ENCODE measurements around the gene MEGF8.
"Not testable (repeated sequence)": the region's sequence is repeated elsewhere in the genome, so short reads cannot be mapped to it uniquely, and the experiment has no call there.

Gene MEGF8

DNA sequence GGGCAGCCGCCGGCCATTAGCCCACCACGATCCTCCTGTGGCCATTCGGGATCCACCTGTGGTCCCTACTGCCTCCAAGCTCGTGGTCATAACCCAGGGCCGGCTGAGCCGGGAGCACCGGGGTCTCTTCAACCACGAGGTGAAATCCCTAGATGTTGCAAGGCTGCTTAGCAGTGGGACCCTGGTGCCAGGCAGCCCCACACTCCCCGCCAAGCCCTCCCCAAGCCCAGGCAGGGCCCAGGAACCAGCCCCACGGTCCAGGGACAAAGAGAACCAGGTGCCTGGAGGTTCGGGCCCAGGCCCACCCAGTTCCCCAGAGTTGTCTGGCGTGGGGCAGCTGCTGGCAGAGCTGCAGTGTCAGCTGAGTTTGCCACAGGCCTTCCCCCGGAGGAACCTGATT is 15.7 kb upstream of the MEGF8 start:
- DNase-seq (ENCODE audit: low read depth in 3 of 3) = no peak

DNA sequence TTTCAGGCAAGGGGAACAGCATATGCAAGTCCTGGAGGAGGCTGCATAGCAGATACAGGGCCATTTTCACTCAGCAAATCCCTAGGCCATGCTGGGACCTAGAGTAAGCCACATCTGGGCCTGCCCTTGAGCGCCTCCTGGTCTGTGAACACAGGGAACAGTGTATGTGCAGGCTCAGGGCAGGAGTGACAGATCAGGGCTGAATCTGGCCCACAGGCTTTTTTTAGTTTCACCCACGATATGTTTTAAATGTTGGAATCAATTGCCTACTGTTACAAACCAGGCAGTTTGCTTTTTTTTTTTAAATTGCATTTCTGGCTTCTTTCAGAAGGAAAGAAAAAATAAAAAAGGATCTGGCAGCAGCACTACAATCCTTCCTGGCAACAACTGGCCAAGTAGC is 13.8 kb upstream of the MEGF8 start:
- DNase-seq (ENCODE audit: low read depth in 3 of 3) = no peak

DNA sequence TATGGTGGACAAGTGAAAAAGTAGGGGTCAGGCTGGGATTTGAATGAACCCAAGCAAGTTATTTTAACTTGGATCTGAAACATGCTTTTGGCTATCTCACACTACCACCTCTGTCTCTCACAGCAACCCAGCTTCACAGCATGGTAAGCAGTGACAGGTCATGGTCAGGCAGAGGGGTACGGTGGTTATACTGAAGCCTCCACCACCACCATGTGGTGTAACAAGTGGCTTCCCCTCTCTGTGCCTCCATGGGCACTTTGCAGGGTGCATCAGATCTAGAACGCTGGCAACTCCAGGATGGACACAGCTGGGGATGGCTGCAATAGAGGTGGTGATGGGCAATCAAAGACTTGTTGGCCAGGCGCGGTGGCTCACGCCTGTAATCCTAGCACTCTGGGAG is 13.1 kb upstream of the MEGF8 start:
- DNase-seq (ENCODE audit: low read depth in 3 of 3) = no peak

DNA sequence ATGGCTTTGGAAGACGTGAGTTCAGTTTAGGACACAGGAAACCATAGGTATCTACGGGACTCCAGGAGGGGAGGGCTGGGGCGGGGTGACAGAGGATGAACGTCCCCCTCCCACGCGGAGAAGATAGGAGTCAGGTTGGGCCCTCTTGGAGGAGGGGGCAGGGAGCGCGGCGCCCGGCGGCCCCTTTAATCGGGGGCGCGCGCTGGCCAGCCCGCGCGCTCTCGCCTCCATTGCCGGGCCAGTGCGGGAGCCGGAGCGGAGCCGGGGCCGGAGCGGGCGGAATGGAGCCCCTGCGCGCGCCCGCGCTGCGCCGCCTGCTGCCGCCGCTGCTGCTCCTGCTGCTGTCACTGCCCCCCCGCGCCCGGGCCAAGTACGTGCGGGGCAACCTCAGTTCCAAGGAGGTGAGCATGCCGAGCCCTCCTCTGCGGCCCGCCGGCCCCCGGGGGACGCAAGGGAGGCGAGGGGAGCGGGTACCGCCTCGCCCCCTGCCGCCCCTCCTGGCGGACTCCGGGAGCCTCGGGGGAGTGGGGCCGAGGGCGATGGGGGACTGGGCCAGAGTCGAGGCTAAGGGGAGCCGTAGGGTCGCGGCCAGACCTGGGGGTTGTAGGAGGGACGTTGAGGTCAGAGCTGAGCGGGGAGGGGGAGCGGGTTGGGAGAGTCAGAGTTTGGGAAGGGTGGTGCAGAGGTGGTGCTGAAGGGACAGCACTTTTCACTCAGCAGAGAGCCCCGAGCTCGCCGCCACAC is 12.2 kb upstream of the MEGF8 start, which contains the start of gene TMEM145:
Gene TMEM145 (plus strand): TSS at position 214 of the 744 bp plus-strand sequence. CDS start 68 bp downstream, at position 282.
- DNase-seq (ENCODE audit: low read depth in 3 of 3) = peak in 1 of 3 experiments; percentile 44

DNA sequence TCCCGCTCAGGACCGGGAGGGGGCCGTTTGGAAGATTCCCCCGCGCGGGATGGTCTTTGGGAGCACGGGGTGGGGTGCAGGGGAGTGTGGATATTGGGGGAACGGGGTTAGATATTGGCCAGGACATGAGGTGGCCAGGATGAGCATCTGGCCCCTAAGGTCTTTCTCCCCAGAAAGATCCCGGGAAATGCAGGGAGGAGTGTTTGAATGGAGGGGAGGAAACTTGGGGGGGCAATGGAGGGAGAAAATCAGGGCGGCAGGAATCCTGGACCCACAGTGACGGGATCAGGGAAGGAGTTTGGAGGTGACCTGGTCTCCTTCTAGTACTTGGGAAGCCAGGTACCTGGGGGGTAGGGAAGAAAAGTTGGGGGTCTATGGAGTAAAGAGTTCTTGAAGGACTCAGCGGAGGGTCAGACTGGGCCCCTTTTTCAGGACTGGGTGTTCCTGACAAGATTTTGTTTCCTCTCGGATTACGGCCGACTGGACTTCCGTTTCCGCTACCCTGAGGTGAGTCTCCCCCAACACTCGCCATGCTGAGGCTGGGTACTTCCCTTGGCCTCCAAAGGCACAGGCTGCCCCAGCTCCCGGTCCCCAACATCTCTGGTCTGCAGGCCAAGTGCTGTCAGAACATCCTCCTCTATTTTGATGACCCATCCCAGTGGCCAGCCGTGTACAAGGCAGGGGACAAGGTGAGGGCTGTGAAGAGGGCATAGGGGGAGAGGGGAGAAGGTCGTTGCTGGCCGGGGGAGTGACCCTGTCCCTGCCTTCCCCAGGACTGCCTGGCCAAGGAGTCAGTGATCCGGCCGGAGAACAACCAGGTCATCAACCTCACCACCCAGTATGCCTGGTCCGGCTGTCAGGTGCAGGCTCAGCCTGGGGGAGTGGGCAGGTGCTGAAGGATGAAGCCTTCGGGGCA is 11.3 kb upstream of the MEGF8 start:
- no peak for DNase-seq (ENCODE audit: low read depth in 3 of 3)

DNA sequence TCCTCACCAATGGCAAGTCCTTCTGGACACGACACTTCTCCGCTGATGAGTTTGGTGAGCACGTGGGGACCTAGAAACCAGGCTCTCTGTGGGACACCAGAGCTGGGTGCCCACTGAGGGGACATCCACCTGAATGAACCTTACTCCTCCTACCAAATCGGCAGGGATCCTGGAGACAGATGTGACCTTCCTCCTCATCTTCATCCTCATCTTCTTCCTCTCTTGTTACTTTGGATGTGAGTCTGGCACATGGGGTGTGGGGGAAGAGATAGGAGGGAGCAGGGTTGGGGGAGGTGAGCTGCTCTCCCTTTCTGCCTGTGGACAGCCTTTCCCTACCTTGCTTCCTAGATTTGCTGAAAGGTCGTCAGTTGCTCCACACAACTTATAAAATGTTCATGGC is 10.4 kb upstream of the MEGF8 start:
- no peak for DNase-seq (ENCODE audit: low read depth in 3 of 3)

DNA sequence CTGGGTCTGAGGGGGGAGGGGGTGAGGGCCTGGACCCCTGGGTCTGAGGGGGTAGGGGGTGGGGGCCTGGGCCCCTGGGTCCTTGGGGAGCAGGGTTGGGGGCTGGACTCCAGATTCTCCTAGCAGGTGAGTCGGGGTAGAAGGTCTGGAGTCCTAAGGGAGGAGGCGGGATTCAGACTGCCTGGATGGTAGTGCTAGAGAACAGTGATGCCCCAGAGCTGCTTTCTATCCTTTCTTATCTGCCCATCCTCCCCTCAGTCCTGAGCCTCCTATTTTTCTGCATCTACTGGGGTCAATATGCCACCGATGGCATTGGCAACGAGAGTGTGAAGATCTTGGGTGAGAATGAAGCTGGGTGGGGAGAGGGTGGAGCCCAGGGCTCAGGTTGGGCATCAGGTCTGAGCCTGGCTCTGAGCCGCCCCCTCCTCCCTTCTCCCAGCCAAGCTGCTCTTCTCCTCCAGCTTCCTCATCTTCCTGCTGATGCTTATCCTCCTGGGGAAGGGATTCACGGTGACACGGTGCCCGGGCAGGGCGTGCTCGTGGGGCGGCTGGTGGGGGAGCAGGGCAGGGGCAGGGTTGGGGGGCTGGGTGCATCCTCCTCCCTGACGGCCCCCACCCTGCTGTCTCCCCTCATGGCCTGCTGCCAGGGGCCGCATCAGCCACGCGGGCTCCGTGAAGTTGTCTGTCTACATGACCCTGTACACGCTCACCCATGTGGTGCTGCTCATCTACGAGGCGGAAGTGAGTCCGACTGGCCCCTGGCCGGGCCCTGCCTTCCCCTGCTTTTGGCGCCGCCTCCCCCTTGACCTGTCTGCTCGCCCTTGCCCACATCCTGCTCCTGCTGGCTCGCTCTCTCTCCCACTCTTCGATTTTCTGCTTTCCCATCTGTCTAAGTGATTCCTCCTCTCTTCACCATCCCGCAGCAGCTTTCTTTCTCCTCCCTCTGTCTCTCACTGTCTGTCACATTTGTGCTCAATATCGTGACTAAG is 8.9 kb upstream of the MEGF8 start:
- no peak for DNase-seq (ENCODE audit: low read depth in 3 of 3)

DNA sequence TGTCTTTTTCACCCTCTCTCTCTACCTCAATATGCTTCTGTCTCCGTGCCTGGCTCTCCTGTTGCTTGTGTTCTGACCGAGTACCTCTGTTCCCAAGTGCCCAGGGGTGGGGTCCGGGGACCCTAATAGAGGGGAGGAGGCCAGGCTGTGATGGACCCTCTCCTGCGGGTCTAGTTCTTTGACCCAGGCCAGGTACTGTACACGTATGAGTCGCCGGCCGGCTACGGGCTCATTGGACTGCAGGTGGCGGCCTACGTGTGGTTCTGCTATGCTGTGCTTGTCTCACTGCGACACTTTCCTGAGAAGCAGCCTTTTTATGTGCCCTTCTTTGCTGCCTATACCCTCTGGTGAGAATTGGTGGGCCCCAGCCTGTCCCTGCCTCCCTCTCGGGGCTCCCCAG is 7.9 kb upstream of the MEGF8 start:
- no peak for DNase-seq (ENCODE audit: low read depth in 3 of 3)

DNA sequence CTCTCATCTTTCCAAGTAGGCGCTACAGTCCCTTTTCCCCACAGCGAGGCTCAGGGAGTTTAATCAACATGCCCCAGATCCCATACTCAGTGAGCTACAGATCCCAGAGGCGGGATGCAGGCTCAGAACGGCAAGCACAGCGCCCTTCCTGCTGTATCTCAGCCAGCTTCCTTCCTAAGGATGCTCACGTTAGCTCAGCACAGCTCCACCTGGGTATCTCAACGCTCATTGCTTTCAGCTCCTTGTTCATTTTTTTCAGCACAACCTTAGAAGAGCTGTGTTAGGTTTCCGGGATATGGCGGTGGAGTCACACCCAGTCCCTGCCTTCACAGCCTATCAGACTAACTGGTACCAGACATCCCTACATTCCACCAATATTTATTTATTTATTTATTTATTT is 3.1 kb upstream of the MEGF8 start:
- no peak for DNase-seq (ENCODE audit: low read depth in 3 of 3)

DNA sequence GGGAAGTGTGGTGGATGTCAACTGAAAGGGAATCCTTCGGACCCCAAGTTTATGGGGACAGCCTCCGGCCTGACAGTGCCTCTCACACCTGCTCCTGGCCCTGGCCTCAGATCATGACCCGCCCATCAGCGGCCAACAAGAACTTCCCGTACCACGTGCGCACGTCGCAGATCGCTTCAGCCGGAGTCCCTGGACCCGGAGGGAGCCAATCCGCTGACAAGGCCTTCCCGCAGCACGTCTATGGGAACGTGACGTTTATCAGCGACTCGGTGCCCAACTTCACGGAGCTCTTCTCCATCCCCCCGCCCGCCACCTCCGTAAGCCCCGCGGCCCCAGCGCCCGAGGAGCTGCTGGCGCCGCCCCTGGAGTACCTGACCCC is 2.0 kb upstream of the MEGF8 start:
- DNase-seq (ENCODE audit: low read depth in 3 of 3) = no peak

DNA sequence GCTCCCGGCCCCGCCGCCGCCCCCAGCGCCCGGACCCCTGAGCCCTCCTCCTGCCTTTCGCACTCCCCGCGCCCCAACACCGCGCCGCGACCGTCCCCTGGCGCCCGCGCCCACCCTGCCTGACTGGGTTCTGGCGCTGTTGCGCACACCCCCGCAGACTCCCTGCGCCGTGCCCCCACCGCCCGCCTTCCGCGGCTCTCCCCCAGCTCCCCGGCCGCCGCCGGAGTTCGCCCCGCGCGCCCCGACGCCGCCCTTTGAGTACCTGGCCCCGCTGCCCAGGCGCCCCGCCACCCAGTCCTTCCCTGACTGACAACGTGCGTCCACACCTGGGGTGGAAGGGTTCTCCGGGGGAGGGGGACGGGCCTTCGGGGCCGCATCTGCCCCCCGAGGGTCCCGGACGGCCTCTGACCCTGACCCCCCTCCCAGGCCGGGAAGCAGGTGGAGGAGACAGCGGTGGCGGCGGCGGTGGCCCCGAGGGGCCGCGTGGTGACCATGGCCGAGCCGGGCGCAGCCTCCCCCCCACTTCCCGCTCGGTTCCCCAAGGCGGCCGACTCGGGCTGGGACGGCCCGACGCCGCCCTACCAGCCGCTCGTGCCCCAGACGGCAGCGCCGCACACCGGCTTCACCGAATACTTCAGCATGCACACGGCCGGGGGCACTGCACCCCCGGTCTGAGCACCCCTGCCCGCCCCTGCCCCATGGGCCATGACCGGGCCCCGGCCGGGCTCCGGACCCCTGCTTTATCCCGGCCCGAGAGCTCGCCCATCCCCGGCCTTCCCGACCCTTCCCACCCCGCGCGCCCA is 1.4 kb upstream of the MEGF8 start:
- DNase-seq (ENCODE audit: low read depth in 3 of 3) = peak in 1 of 3 experiments; percentile 18

DNA sequence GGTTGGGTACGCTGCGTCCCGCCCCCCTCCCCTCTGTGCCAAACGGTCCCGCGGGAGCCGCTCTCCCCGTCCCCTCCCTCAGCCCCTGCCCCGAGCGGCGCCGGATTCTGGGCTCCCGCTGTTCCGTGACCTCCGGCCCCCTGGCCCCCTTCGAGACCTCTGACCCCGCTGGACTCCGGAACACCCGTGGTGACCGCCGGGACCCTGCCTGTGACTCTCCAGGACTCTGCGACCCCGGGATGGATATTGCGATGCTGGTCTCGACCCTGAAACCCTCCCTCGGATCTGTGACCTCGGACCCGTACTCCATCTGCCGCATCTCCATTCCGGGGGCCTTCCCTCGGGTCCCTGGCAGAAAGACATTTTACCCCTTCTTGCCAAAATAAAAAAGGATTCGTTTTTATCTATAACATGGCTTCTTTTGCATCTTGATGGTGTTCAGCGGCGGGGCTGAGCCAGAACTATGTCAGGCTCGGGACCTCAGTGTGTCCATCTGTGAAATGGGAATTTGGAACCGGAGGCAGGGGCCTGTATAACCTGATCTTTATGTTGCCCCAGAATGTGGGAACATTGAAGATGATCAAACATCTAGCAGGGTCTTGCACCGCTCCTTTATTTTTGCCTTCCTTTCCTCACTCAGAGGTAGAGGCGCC is 654 bp upstream of the MEGF8 start:
- DNase-seq (ENCODE audit: low read depth in 3 of 3) = no peak

DNA sequence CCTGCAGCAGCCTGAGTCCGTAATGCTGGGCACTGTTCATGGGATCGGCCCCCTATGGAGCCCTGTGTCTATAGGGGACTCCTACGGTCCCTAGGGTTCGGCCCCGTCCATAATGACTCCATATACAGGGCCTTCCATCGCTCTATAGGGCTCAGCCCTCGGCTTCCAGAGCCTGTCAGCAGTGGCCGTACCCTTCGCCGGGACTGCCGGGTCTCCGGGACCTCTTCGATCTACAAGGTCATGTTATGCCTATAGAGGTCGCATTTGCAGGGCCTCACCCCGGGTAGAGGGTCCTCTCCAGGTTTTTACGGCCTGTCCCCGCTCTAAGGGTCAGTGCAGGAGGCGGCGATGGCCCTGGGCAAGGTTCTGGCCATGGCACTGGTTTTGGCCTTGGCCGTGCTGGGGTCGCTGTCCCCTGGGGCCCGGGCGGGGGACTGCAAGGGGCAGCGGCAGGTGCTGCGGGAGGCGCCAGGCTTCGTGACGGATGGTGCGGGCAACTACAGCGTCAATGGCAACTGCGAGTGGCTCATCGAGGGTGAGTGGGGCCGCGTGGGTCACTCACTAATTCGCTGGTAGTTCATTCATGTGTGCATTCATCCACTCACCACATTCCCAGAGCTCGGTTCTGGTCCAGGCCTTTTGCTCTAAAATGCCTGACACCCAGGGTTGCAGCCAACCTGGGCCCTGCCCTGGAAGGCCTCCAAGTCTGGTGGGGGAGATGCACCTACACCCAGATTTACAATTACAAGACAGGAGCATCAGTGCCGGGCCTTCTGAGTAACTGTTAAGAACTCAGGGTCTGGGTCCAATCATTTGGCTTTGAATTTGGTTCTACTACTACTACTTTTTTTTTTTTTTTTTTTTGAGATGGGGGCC is 699 bp downstream of the MEGF8 start:
- DNase-seq (ENCODE audit: low read depth in 3 of 3) = peak in 1 of 3 experiments; percentile 18

DNA sequence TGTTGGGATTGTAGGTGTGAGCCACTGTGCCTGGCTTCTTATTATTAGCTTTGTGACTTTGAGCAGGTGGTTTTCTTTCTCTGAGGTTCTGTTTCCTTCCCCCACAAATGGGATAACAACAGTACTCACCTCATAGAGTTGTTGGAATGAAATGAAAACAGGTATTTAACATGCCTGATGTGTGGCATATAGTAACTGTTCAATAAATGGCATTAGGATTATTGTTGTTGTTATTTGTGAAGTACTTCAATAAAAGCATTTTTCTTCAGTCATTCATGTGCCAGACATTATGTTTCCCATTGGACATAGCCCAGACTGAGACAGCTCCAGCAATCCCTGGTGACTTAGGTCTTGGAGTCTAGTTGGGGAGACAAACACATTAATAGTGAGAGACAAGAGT is 1.5 kb downstream of the MEGF8 start:
- no peak for DNase-seq (ENCODE audit: low read depth in 3 of 3)

DNA sequence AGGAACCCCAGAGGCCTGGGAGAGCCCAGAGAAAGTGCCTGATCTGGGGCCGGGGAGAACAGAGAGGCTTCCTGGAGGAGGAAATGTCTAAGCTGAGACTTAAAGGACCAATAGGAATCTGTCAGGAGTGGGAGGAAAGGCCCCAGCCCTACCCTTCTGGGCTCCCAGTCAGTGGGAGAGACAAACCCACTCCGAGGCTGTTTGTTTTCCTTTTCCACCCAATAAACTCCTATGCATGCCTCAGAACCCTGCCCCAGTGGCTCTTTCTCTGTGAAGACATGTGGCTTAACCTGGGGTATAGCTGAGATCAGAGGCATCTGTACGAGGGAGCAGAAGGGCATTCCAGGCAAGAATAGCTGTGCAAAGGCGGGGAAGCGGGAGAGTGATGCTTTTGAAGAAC is 1.9 kb downstream of the MEGF8 start:
- DNase-seq (ENCODE audit: low read depth in 3 of 3) = no peak

DNA sequence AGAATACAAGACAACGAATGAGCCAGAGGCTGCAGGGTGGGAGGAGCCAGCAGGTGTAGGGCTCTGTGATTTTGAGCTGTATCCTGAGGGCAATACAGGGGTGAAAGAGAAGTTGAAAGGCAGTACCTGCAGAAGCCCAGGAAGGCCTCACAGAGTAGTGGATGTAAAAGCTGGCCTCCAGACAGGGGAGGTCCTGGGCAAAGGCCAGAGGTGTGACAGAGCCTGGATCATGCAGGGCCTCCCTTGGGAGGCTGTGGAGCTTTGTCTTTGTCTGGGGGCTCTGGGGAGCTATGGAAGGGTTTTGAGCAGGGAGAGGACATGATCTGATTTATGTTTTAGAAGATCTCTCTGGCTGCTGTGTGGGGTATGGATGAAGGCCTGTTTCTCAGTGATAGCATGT is 2.7 kb downstream of the MEGF8 start:
- DNase-seq (ENCODE audit: low read depth in 3 of 3) = no peak

DNA sequence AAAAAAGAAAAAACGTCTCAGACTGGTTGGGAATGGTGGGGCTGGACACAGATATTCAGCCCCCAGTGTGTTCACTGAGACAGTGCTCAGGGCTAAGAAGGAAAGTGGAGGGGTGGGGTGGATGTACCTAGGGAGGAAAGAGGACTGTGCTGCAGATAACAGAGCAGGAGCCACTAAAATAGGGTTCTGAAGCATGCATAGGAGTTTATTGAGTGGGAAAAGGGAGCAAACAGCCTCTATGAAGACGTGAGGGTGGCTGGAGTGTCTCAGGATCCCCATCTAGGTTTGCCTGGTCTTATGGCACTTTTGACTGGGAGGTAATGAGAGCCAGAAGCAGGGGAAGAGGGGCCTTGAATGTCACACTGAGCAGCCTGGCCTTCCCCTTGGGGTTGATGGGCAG is 3.4 kb downstream of the MEGF8 start:
- no peak for DNase-seq (ENCODE audit: low read depth in 3 of 3)

DNA sequence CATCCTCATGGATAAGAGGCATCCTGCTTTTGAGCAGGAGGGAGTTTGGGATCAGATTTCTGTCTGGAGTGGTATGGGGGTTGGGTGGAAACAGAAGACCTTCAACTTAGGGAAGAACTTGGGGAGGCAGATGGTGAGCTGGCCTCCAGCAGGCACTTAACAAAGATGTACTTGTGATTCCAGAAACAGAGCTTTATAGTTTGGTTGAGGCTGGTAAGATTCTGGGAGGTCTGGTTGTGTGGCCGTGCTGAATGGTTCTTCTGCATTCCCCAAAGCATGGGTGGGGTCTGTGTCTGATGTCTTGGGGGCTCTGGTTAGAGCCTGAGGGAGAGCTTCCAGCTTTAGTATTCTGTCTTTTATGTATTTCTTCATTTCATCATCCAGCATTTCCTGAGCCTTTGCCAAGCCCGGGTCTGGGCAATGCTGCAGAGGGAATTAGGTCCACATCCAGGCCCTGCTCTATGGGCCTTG is 4.8 kb downstream of the MEGF8 start:
- DNase-seq (ENCODE audit: low read depth in 3 of 3) = no peak

DNA sequence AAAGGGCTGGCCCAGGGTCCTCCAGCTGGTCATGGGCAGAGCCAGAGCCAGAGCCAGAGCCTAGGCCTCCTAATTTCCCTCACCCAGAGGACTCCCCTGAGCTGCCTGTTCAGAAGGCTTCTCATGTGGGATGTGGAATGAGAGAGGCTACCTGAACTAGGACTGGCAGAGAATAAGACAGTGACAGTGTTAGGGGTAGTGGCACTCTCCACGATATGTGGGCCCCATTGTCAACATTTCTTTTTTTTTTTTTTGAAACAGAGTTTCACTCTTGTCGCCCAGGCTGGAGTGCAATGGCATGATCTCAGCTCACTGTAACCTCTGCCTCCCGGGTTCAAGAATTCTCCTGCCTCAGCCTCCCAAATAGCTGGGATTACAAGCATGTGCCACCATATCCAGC is 5.9 kb downstream of the MEGF8 start:
- not testable (repeated sequence) for DNase-seq (ENCODE audit: low read depth in 3 of 3)
